ENCODE data around the gene SSBP4. TPM values are rescaled to one million over a fixed set of nuclear protein-coding genes. Genes with fewer than 3 reads are reported as not detected.
"Not testable (repeated sequence)": the region's sequence is repeated elsewhere in the genome, so short reads cannot be mapped to it uniquely, and the experiment has no call there.

Gene SSBP4
- total and polyA plus RNA-seq, 2 donors (not counting 3 experiments of a cell fraction or from before 2014, with no cell fraction given) = 89.6 to 151 TPM

DNA sequence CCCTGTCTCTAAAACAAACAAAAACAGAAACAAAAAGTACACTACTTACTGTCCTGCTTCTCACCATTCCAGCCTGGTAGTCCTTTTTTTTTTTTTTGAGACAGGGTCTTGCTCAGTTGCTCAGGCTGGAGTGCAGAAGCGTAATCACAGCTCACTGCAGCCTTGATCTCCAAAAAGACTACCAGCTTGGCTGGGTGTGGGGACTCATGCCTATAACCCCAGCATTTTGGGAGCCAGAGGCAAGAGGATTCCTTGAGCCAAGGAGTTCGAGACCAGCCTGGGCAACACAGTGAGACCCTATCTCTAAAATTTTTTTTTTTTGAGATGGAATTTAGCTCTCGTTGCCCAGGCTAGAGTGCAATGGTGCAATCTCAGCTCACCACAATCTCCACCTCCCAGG, 38.4 kb upstream of the SSBP4 start:
- Histone ChIP-seq H3K27ac (ENCODE audit: insufficient read depth, low read depth, low read length) (no peak overlapping the region), H3K4me3 (replicated peaks in 1 of 3; ENCODE audit: insufficient read depth in 1 of 3, low read depth in 1 of 3, low read length in 3 of 3) (no peak overlapping the region), H3K9me3 (replicated peaks; ENCODE audit: control insufficient read depth, insufficient read depth, low read length) (no peaks in the 10 kb centered on the region), H4K20me1 (replicated peaks; ENCODE audit: control insufficient read depth, extremely low read depth, insufficient read depth, low read length) (no peaks in the 10 kb centered on the region), H3K79me2 (ENCODE audit: control insufficient read depth, insufficient read depth, low read length) (no peaks in the 10 kb centered on the region), H3K36me3 (ENCODE audit: control insufficient read depth in 2 of 2, extremely low read depth in 1 of 2, insufficient read depth in 2 of 2, low read length in 2 of 2) (no peaks in the 10 kb centered on the region), H2AFZ (ENCODE audit: low read depth, low read length) (no peak overlapping the region), H3K9me1 (replicated peaks; ENCODE audit: control insufficient read depth, extremely low read depth, insufficient read depth, low read length) (no peaks in the 10 kb centered on the region), H3K4me2 (ENCODE audit: insufficient read depth, low read length) (no peak overlapping the region), H3K9ac (replicated peaks; ENCODE audit: extremely low read depth, insufficient read depth, low read length) (no peak overlapping the region), H3K4me1 (ENCODE audit: control insufficient read depth, extremely low read depth, insufficient read depth, low read length) (peaks cover 11% of the 10 kb centered on the region), H3K27me3 (ENCODE audit: control insufficient read depth in 2 of 2, insufficient read depth in 2 of 2, low read length in 2 of 2) (no peaks in the 10 kb centered on the region)
- ChIA-PET CTCF (interaction anchor here (0.6 to 1.3 kb wide), 2 partner anchors 30 to 210 kb away, joined by 4 read pairs; no protein-coding TSS in a partner anchor), POLR2A (interaction anchor here (0.6 kb wide), 1 partner anchor 360 kb away, joined by 3 read pairs; no protein-coding TSS in a partner anchor)
- no peak for DNase-seq (ENCODE audit: low read depth, low spot score)
- dilution Hi-C loops (cut with MboI; ENCODE audit: extremely low pct_ligation_motif_present, low sequenced_read_pairs) (no loop called here), intact Hi-C loops (cut with micrococcal nuclease) (no loop called here)
- TF ChIP-seq, protein P1, sequence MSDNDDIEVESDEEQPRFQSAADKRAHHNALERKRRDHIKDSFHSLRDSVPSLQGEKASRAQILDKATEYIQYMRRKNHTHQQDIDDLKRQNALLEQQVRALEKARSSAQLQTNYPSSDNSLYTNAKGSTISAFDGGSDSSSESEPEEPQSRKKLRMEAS (IDR thresholded peaks at IDR 0.05; ENCODE audit: insufficient read depth, insufficient read length) = no peak
- no TSS peak for BruUV-seq (replicated peaks)
- no peak for FAIRE-seq

DNA sequence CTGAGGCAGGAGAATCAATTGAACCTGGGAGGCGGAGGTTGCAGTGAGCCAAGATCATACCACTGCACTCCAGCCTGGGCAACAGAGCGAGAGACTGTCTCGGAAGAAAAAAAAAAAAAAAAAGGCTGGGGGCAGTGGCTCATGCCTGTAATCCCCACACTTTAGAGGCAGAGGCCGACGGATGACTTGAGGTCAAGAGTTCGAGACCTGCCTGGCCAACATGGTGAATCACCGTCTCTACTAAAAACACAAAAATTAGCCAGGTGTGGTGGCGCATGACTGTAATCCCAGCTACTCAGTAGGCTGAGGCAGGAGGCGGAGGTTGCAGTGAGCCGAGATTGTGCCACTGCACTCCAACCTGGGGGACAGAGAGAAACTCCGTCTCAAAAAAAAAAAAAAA, 35.6 kb upstream of the SSBP4 start:
- BruUV-seq (replicated peaks); H3K4me3 ChIP-seq (replicated peaks in 1 of 3; ENCODE audit: insufficient read depth in 1 of 3, low read depth in 1 of 3, low read length in 3 of 3); POLR2A ChIA-PET; H3K27ac ChIP-seq (ENCODE audit: insufficient read depth, low read depth, low read length); H3K27me3 ChIP-seq (ENCODE audit: control insufficient read depth in 2 of 2, insufficient read depth in 2 of 2, low read length in 2 of 2); dilution Hi-C loops (cut with MboI; ENCODE audit: extremely low pct_ligation_motif_present, low sequenced_read_pairs); DNase-seq (ENCODE audit: low read depth, low spot score); H3K36me3 ChIP-seq (ENCODE audit: control insufficient read depth in 2 of 2, extremely low read depth in 1 of 2, insufficient read depth in 2 of 2, low read length in 2 of 2); H3K9ac ChIP-seq (replicated peaks; ENCODE audit: extremely low read depth, insufficient read depth, low read length); H3K9me1 ChIP-seq (replicated peaks; ENCODE audit: control insufficient read depth, extremely low read depth, insufficient read depth, low read length); H2AFZ ChIP-seq (ENCODE audit: low read depth, low read length); FAIRE-seq; H3K4me2 ChIP-seq (ENCODE audit: insufficient read depth, low read length); H4K20me1 ChIP-seq (replicated peaks; ENCODE audit: control insufficient read depth, extremely low read depth, insufficient read depth, low read length); H3K9me3 ChIP-seq (replicated peaks; ENCODE audit: control insufficient read depth, insufficient read depth, low read length); intact Hi-C loops (cut with micrococcal nuclease): not testable (repeated sequence)
- peaks cover 15% of the 10 kb centered on the region for H3K4me1 ChIP-seq (ENCODE audit: control insufficient read depth, extremely low read depth, insufficient read depth, low read length)
- CTCF ChIA-PET = interaction anchor here (1.1 kb wide), 1 partner anchor 18 kb away, joined by 5 read pairs; no protein-coding TSS in a partner anchor
- peaks cover 24% of the 10 kb centered on the region for H3K79me2 ChIP-seq (ENCODE audit: control insufficient read depth, insufficient read depth, low read length)
